Mesothelial cell of epicardium (in vitro differentiated cells): ENCODE measurements around the gene RGS13. TPM values are rescaled to one million over a fixed set of nuclear protein-coding genes. Genes with fewer than 3 reads are reported as not detected.

Experiments
- DNase-seq, 2 experiments: peaks; one replicate each; pipeline ENCODE4 v3.0.0; 2021; ENCODE audit warnings: low spot score in 2 of 2; ENCODE audit not compliant: unreplicated experiment in 2 of 2
- H3K27ac Mint-ChIP-seq: 2 replicates; pipeline ENCODE4 v1.8.0; 2021; ENCODE audit warnings: mixed read lengths
- H3K27me3 Mint-ChIP-seq: 2 replicates; pipeline ENCODE4 v1.8.0; 2021; ENCODE audit warnings: low read depth, mixed read lengths
- H3K36me3 Mint-ChIP-seq: 2 replicates; pipeline ENCODE4 v1.8.0; 2021; ENCODE audit warnings: mixed read lengths
- H3K4me1 Mint-ChIP-seq: 2 replicates; pipeline ENCODE4 v1.8.0; 2021; ENCODE audit warnings: mixed read lengths
- H3K4me3 Mint-ChIP-seq: 2 replicates; pipeline ENCODE4 v1.8.0; 2021; ENCODE audit warnings: mild to moderate bottlenecking, moderate library complexity, mixed read lengths
- H3K9me3 Mint-ChIP-seq: 2 replicates; pipeline ENCODE4 v1.8.0; 2021; ENCODE audit warnings: mixed read lengths
- total RNA-seq: library from RNA; stranded (reverse); gene quantifications from 3 replicates; pipeline ENCODE4 v1.2.1, GENCODE V29; 2021
- TF ChIP-seq, protein P1 (sequence below): fragments of 200-600 bp; sonication (generic); IDR thresholded peaks from one replicate; pipeline ENCODE4 v1.5.0; 2021; ENCODE audit warnings: antibody characterized with exemption; ENCODE audit not compliant: unreplicated experiment

The RGS13 gene
- total RNA-seq, 1 donor from 2014 or later, result 1.1 TPM

DNA sequence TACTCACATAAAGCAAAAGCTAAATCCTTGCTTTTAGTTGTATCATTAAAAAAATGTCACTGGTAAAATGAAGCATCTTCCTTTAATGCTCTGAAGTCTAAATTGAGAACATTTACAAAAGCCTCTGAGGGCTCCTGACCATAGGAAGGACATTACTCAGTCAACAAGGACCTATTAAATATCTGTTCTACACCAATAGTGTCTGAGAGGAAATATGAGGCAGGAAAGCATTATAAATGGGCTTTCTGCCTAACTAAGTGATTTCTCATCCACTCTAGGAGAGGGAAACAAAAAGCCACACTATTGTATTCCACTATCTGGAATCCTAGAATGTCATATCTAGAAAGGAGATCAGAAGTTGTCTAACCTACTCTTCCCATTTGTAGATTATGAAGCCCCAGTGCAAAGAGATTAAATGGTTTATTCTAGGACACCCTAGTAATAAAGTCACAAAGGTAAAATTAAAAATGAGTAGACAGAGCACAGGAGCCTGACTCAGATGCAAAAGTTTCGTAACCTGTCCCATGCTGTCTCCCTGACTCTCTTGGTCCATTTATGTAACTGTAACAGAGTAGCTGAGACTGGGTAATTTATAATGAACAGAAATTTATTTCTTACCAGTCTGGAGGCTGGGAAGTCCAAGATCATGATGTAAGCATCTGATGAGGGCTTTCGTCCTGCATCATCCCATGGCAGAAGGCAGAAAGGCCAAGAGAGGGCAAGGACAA is 42.8 kb upstream of the RGS13 start:
- TF ChIP-seq, protein P1, sequence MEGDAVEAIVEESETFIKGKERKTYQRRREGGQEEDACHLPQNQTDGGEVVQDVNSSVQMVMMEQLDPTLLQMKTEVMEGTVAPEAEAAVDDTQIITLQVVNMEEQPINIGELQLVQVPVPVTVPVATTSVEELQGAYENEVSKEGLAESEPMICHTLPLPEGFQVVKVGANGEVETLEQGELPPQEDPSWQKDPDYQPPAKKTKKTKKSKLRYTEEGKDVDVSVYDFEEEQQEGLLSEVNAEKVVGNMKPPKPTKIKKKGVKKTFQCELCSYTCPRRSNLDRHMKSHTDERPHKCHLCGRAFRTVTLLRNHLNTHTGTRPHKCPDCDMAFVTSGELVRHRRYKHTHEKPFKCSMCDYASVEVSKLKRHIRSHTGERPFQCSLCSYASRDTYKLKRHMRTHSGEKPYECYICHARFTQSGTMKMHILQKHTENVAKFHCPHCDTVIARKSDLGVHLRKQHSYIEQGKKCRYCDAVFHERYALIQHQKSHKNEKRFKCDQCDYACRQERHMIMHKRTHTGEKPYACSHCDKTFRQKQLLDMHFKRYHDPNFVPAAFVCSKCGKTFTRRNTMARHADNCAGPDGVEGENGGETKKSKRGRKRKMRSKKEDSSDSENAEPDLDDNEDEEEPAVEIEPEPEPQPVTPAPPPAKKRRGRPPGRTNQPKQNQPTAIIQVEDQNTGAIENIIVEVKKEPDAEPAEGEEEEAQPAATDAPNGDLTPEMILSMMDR, result no peak
- H3K36me3 Mint-ChIP-seq, result no peaks in the 10 kb centered on the region
- no peak overlapping the region for H3K27ac Mint-ChIP-seq

GRCh38 chr1:192595299-192595698 is 40.6 kb upstream of the RGS13 start:
- Mint-ChIP-seq H3K4me3 (no peak overlapping the region), H3K4me1 (no peaks in the 10 kb centered on the region), H3K27ac (no peak overlapping the region), H3K27me3 (no peaks in the 10 kb centered on the region), H3K9me3 (no peaks in the 10 kb centered on the region), H3K36me3 (no peaks in the 10 kb centered on the region)
- no peak for DNase-seq
- TF ChIP-seq, protein P1, result no peak

More for the DNA sequence above, 42.8 kb upstream of the RGS13 start:
- no peaks in the 10 kb centered on the region for H3K9me3 Mint-ChIP-seq
- H3K4me3 Mint-ChIP-seq, result no peak overlapping the region
- no peaks in the 10 kb centered on the region for H3K4me1 Mint-ChIP-seq
- no peaks in the 10 kb centered on the region for H3K27me3 Mint-ChIP-seq
- DNase-seq, result no peak

- no peak for DNase-seq
- Mint-ChIP-seq H3K27ac (no peak overlapping the region), H3K9me3 (no peaks in the 10 kb centered on the region), H3K27me3 (no peaks in the 10 kb centered on the region), H3K36me3 (no peaks in the 10 kb centered on the region), H3K4me1 (no peaks in the 10 kb centered on the region), H3K4me3 (no peak overlapping the region)
- TF ChIP-seq, protein P1, result no peak
Measured at GRCh38 chr1:192598589-192598988, 37.4 kb upstream of the RGS13 start.

DNA sequence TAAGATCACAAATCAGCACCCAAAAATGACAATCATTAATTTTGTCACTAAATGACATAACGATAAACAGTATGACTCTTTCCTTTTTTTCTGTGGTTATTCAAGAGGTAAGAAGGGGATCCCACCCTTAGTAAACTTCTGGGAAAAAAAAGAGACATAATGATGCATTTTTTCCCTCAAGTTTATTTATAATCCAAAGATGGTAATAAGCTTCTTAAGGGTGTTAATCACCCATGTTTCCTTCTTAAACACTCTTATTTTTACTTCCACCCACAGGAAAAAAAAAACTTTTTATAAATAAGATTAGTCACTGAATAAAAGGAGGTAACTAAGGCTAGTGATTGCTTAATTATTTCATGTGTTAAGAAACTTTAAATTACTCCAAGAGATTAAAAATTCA is 35.7 kb upstream of the RGS13 start:
- no peaks in the 10 kb centered on the region for H3K27me3 Mint-ChIP-seq
- H3K4me1 Mint-ChIP-seq, result no peaks in the 10 kb centered on the region
- TF ChIP-seq, protein P1, result no peak
- no peak overlapping the region for H3K4me3 Mint-ChIP-seq
- H3K36me3 Mint-ChIP-seq, result no peaks in the 10 kb centered on the region
- no peak overlapping the region for H3K27ac Mint-ChIP-seq
- no peak for DNase-seq
- no peaks in the 10 kb centered on the region for H3K9me3 Mint-ChIP-seq

DNA sequence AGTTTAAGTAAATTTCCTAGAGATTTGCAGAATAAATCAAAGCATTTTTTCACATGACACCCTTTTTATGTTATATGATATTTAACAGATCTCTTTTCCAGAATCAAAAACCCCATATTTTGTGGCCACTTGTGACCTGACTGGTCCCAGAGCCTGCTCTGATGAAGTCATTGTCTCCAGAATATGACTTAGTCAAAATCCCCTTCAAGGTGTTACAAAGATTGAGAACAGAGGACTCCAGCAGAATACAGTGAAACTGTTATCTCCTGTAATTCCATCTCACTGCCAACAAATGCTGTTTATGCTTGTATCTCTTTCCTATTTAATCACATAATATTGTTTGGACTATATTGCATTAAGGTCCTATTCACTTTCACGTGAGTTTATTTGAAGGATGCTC is 34.8 kb upstream of the RGS13 start:
- Mint-ChIP-seq H3K9me3 (no peaks in the 10 kb centered on the region), H3K4me3 (no peak overlapping the region), H3K4me1 (no peaks in the 10 kb centered on the region), H3K27me3 (no peaks in the 10 kb centered on the region), H3K27ac (no peak overlapping the region), H3K36me3 (no peaks in the 10 kb centered on the region)
- DNase-seq, result no peak
- TF ChIP-seq, protein P1, result no peak

DNA sequence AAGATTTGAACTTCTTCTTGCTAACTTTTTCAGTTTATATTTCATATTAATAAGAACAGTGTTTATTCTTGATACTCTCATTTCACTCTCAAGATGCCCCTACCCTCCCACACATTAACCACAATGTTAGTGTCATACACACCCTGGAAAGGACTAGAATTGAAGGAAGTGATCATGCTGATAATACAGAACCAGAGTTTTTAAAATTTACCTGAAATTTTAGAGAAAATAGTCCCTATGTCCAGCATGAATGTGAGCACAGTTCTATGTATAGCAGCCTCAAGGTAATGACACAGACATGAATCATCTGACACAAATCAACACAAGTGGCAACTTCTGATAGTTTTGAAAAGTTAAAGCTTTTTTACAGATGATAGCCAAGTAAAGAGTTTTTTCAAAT is 34.4 kb upstream of the RGS13 start:
- no peaks in the 10 kb centered on the region for H3K27me3 Mint-ChIP-seq
- H3K27ac Mint-ChIP-seq, result no peak overlapping the region
- no peaks in the 10 kb centered on the region for H3K36me3 Mint-ChIP-seq
- H3K9me3 Mint-ChIP-seq, result no peaks in the 10 kb centered on the region
- TF ChIP-seq, protein P1, result no peak
- H3K4me3 Mint-ChIP-seq, result no peak overlapping the region
- DNase-seq, result no peak
- no peaks in the 10 kb centered on the region for H3K4me1 Mint-ChIP-seq
